Measurements from ENCODE around the gene MRNIP.
"Not testable (repeated sequence)": the region's sequence is repeated elsewhere in the genome, so short reads cannot be mapped to it uniquely, and the experiment has no call there.

Gene MRNIP

DNA sequence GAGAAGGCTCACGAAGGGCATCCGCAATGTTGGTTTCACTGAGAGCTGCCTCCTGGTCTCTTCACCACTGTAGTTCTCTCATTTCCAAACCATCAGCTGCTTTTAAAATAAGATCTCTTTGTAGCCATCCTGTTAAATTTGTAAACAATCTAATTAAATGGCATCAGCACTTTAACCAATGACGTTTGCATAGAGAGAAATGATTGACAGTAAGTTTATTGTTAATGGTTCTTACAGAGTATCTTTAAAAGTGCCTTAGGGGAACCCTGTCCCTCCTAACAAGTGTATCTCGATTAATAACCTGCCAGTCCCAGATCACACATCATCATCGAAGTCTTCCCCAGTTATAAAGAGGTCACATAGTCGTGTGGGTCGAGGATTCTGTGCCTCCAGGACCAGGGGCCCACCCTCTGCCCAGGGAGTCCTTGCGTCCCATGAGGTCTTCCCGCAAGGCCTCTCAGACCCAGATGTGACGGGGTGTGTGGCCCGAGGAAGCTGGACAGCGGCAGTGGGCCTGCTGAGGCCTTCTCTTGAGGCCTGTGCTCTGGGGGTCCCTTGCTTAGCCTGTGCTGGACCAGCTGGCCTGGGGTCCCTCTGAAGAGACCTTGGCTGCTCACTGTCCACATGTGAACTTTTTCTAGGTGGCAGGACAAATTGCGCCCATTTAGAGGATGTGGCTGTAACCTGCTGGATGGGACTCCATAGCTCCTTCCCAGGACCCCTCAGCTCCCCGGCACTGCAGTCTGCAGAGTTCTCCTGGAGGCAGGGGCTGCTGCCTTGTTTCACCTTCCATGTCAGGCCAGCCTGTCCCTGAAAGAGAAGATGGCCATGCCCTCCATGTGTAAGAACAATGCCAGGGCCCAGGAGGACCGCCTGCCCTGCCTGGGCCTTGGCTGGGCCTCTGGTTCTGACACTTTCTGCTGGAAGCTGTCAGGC, 21.3 kb downstream of the MRNIP start:
- Histone ChIP-seq H3K36me3 (ENCODE audit: insufficient read depth, insufficient read length, low read length) (peaks cover 77% of the 10 kb centered on the region), H3K27me3 (ENCODE audit: insufficient read depth, insufficient read length) (no peaks in the 10 kb centered on the region)
- no peak for TF ChIP-seq ZNF274 (IDR thresholded peaks at IDR 0.05; ENCODE audit: low read depth, low read length)
- no peak for TF ChIP-seq SUZ12 (IDR thresholded peaks at IDR 0.05; ENCODE audit: extremely low read depth, insufficient read depth, insufficient read length)
- no peak for TF ChIP-seq YY1 (IDR thresholded peaks at IDR 0.05; ENCODE audit: insufficient read depth, insufficient read length)

DNA sequence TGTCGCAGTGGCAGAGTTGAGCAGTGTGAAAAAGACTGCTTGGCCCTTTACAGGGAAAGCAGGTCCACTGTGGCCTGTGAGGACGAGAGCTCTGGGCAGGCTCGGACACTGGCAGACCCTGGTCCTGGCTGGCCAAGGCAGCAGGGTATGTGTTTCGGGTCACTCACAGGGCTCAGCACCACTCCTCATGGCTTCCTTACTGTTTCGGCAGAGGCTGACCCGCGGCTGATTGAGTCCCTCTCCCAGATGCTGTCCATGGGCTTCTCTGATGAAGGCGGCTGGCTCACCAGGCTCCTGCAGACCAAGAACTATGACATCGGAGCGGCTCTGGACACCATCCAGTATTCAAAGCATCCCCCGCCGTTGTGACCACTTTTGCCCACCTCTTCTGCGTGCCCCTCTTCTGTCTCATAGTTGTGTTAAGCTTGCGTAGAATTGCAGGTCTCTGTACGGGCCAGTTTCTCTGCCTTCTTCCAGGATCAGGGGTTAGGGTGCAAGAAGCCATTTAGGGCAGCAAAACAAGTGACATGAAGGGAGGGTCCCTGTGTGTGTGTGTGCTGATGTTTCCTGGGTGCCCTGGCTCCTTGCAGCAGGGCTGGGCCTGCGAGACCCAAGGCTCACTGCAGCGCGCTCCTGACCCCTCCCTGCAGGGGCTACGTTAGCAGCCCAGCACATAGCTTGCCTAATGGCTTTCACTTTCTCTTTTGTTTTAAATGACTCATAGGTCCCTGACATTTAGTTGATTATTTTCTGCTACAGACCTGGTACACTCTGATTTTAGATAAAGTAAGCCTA, 22.2 kb downstream of the MRNIP start:
- Histone ChIP-seq H3K4me1 (ENCODE audit: insufficient read depth, insufficient read length) (peaks cover 8% of the 10 kb centered on the region), H3K27me3 (ENCODE audit: insufficient read depth, insufficient read length) (no peaks in the 10 kb centered on the region), H3K9me3 (ENCODE audit: insufficient read depth, low read length) (no peaks in the 10 kb centered on the region), H3K4me3 (ENCODE audit: insufficient read length, low read depth) (no peak overlapping the region), H3K36me3 (ENCODE audit: insufficient read depth, insufficient read length, low read length) (peaks cover 76% of the 10 kb centered on the region), H3K9ac (ENCODE audit: insufficient read length, low read depth) (no peak overlapping the region)
- no peak for DNase-seq (ENCODE audit: low read depth, low spot score)
- TF ChIP-seq SUZ12 (IDR thresholded peaks at IDR 0.05; ENCODE audit: extremely low read depth, insufficient read depth, insufficient read length) (no peak), ZNF274 (IDR thresholded peaks at IDR 0.05; ENCODE audit: low read depth, low read length) (no peak), YY1 (IDR thresholded peaks at IDR 0.05; ENCODE audit: insufficient read depth, insufficient read length) (no peak)

More for the DNA sequence above, 21.3 kb downstream of the MRNIP start:
- Histone ChIP-seq H3K4me3 (ENCODE audit: insufficient read length, low read depth) (no peak overlapping the region), H3K9me3 (ENCODE audit: insufficient read depth, low read length) (no peaks in the 10 kb centered on the region), H3K4me1 (ENCODE audit: insufficient read depth, insufficient read length) (peaks cover 7% of the 10 kb centered on the region), H3K9ac (ENCODE audit: insufficient read length, low read depth) (no peak overlapping the region)
- DNase-seq (ENCODE audit: low read depth, low spot score): no peak

DNA sequence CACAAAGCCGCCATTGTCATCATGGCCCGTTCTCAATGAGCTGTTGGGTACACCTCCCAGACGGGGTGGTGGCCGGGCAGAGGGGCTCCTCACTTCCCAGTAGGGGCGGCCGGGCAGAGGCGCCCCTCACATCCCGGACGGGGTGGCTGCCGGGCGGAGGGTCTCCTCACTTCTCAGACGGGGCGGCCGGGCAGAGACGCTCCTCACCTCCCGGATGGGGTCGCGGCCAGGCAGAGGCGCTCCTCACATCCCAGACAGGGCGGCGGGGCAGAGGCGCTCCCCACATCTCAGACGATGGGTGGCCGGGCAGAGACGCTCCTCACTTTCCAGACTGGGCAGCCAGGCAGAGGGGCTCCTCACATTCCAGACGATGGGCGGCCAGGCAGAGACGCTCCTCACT, 23.7 kb downstream of the MRNIP start:
- DNase-seq (ENCODE audit: low read depth, low spot score); H3K4me3 ChIP-seq (ENCODE audit: insufficient read length, low read depth); H3K9me3 ChIP-seq (ENCODE audit: insufficient read depth, low read length); H3K4me1 ChIP-seq (ENCODE audit: insufficient read depth, insufficient read length); H3K9ac ChIP-seq (ENCODE audit: insufficient read length, low read depth); H3K27me3 ChIP-seq (ENCODE audit: insufficient read depth, insufficient read length): not testable (repeated sequence)
- peaks cover 77% of the 10 kb centered on the region for H3K36me3 ChIP-seq (ENCODE audit: insufficient read depth, insufficient read length, low read length)

DNA sequence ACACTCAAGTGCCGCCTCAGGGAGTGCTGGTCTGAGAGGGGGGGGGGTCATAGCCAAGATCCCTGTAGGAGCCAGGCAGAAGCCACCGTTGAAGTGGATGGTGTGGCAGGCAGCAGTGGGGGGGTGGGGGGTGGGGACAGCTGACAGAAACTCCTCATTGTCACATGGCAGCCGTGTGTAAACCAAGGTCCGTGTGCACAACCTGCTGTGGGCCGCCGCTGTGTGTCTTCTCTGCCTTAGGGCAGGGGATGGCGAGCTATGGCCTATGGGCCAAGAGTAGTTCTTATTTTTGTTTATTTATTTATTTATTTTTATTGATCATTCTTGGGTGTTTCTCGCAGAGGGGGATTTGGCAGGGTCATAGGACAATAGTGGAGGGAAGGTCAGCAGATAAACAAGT, 24.5 kb downstream of the MRNIP start:
- DNase-seq (ENCODE audit: low read depth, low spot score): no peak
- Histone ChIP-seq H3K4me1 (ENCODE audit: insufficient read depth, insufficient read length) (peaks cover 8% of the 10 kb centered on the region), H3K4me3 (ENCODE audit: insufficient read length, low read depth) (no peak overlapping the region), H3K9me3 (ENCODE audit: insufficient read depth, low read length) (0 out of 2 replicates have a peak, but pooled peaks cover 9% of the 10 kb centered on the region), H3K9ac (ENCODE audit: insufficient read length, low read depth) (no peak overlapping the region), H3K36me3 (ENCODE audit: insufficient read depth, insufficient read length, low read length) (peaks cover 78% of the 10 kb centered on the region), H3K27me3 (ENCODE audit: insufficient read depth, insufficient read length) (no peaks in the 10 kb centered on the region)
- no peak for TF ChIP-seq SUZ12 (IDR thresholded peaks at IDR 0.05; ENCODE audit: extremely low read depth, insufficient read depth, insufficient read length)
- TF ChIP-seq YY1 (IDR thresholded peaks at IDR 0.05; ENCODE audit: insufficient read depth, insufficient read length): no peak
- TF ChIP-seq ZNF274 (IDR thresholded peaks at IDR 0.05; ENCODE audit: low read depth, low read length): no peak

DNA sequence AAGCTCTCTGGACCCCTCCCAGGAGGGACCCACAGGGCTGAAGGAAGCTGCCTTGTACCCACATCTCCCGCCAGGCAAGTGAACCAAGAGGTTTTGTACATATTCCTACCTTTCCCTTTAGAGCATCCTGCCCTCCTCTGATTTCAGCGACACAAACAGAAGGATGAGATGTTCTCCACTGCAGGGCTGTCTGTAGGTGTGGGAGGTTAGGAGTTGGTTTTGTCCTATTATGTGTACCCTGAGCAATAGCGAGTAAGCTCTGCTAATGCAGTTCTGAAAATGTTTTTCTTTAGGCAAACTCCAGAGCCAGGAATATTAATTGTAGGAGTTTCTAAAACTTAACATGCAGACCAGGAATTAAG, 24.9 kb downstream of the MRNIP start:
- TF ChIP-seq SUZ12 (IDR thresholded peaks at IDR 0.05; ENCODE audit: extremely low read depth, insufficient read depth, insufficient read length) (no peak), ZNF274 (IDR thresholded peaks at IDR 0.05; ENCODE audit: low read depth, low read length) (no peak), YY1 (IDR thresholded peaks at IDR 0.05; ENCODE audit: insufficient read depth, insufficient read length) (no peak)
- Histone ChIP-seq H3K9me3 (ENCODE audit: insufficient read depth, low read length) (0 out of 2 replicates have a peak, but pooled peaks cover 9% of the 10 kb centered on the region), H3K4me3 (ENCODE audit: insufficient read length, low read depth) (no peak overlapping the region), H3K4me1 (ENCODE audit: insufficient read depth, insufficient read length) (peaks cover 10% of the 10 kb centered on the region), H3K9ac (ENCODE audit: insufficient read length, low read depth) (no peak overlapping the region), H3K27me3 (ENCODE audit: insufficient read depth, insufficient read length) (no peaks in the 10 kb centered on the region), H3K36me3 (ENCODE audit: insufficient read depth, insufficient read length, low read length) (peaks cover 79% of the 10 kb centered on the region)
- DNase-seq (ENCODE audit: low read depth, low spot score): no peak

DNA sequence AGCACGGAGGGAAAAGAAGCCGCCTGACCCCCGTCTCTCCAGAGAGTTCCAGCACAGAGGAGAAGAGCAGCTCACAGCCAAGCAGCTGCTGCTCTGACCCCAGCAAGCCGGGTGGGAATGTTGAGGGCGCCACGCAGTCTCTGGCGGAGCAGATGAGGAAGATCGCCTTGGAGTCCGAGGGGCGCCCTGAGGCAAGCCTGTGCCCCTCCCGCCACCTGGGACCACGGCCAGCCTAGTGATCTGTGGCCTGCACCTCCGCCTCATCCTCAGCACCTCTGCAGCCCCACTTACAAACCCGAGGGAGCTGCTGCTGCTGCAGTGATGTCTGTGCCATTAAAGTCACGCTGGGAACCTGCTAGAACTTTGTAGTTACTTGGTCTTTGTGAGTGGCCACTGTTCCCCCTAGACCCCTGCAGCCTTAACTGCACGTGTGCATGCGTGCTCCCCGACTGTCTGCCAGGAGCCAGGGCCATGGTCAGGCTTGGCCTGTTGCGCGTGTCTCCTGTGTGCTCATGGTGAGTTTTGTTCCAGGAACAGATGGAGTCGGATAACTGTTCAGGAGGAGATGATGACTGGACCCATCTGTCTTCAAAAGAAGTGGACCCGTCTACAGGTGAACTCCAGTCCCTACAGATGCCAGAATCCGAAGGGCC, 25.4 kb downstream of the MRNIP start:
- TF ChIP-seq ZNF274 (IDR thresholded peaks at IDR 0.05; ENCODE audit: low read depth, low read length) (no peak), YY1 (IDR thresholded peaks at IDR 0.05; ENCODE audit: insufficient read depth, insufficient read length) (no peak), SUZ12 (IDR thresholded peaks at IDR 0.05; ENCODE audit: extremely low read depth, insufficient read depth, insufficient read length) (no peak)
- Histone ChIP-seq H3K36me3 (ENCODE audit: insufficient read depth, insufficient read length, low read length) (peaks cover 78% of the 10 kb centered on the region), H3K27me3 (ENCODE audit: insufficient read depth, insufficient read length) (no peaks in the 10 kb centered on the region), H3K4me3 (ENCODE audit: insufficient read length, low read depth) (no peak overlapping the region), H3K4me1 (ENCODE audit: insufficient read depth, insufficient read length) (peaks cover 10% of the 10 kb centered on the region), H3K9ac (ENCODE audit: insufficient read length, low read depth) (no peak overlapping the region), H3K9me3 (ENCODE audit: insufficient read depth, low read length) (0 out of 2 replicates have a peak, but pooled peaks cover 9% of the 10 kb centered on the region)
- DNase-seq (ENCODE audit: low read depth, low spot score): no peak
